HUES48 (cell line): ENCODE data around the gene KAT5.
"Not testable (repeated sequence)": the region's sequence is repeated elsewhere in the genome, so short reads cannot be mapped to it uniquely, and the experiment has no call there.

Experiments
- H3K27ac ChIP-seq: one replicate; pipeline ENCODE4 v1.7.0; 2013; ENCODE audit warnings: low read depth, low read length, inconsistent platforms
- H3K27me3 ChIP-seq: 2 replicates; pipeline ENCODE4 v1.6.1; 2013; ENCODE audit warnings: mild to moderate bottlenecking, low read length; ENCODE audit not compliant: control insufficient read depth, insufficient read depth
- H3K36me3 ChIP-seq: 2 replicates; pipeline ENCODE4 v1.6.1; 2013; ENCODE audit warnings: low read length; ENCODE audit not compliant: control insufficient read depth, insufficient read depth
- H3K4me1 ChIP-seq: 2 replicates; pipeline ENCODE4 v1.6.1; 2013; ENCODE audit warnings: mild to moderate bottlenecking, low read length; ENCODE audit not compliant: control insufficient read depth, insufficient read depth
- H3K4me3 ChIP-seq: 2 replicates; pipeline ENCODE4 v1.5.1; 2013; ENCODE audit warnings: mild to moderate bottlenecking, low read depth, low read length
- H3K9ac ChIP-seq: 2 replicates; pipeline ENCODE4 v1.6.1; 2013; ENCODE audit warnings: mild to moderate bottlenecking, low read depth, low read length, moderate library complexity
- H3K9me3 ChIP-seq: 2 replicates; pipeline ENCODE4 v1.6.1; 2013; ENCODE audit warnings: low read length; ENCODE audit not compliant: control insufficient read depth, insufficient read depth

KAT5 gene

DNA sequence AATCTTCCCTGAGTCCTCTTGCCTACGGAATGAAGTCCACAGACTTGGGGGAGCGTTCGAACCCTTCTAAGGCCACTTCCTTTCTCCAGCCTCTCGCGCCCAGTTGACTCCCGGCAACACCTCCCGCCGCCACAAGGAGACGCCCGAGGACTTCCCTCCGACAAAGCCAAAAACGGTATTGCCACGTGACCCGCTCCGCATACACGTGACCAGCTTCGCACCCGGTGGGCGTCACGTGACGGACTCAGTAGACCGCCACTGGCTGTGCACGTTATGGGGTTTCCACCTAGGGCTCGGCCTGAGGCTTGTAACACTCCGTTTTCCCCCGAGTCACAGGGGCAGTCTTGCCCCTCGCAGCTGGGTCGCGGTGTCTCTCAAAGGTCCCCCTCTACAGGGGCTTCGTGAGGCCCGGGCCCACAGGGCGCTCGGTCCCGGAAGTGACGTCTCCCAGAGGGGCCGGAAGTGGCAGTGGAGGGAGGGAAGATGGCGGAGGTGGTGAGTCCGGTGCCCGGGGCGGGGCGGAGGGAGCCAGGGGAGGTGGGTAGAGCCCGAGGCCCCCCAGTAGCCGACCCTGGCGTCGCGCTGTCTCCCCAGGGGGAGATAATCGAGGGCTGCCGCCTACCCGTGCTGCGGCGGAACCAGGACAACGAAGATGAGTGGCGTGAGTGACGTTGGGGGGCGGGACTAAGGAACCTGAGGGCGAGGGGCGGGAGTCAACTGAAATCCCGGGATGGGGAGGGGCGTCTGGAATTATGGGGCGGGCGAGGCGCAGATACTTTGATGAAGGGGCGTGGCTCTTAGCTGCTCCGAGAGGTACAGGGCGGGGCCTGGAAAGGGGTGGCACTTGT lies at the start of gene KAT5:
KAT5 (plus strand) TSS at position 468 of the 848 bp plus-strand sequence; CDS start at position 484, 16 bp downstream.
- H3K27ac ChIP-seq, result peak within 1 kb of the TSS; percentile 99

DNA sequence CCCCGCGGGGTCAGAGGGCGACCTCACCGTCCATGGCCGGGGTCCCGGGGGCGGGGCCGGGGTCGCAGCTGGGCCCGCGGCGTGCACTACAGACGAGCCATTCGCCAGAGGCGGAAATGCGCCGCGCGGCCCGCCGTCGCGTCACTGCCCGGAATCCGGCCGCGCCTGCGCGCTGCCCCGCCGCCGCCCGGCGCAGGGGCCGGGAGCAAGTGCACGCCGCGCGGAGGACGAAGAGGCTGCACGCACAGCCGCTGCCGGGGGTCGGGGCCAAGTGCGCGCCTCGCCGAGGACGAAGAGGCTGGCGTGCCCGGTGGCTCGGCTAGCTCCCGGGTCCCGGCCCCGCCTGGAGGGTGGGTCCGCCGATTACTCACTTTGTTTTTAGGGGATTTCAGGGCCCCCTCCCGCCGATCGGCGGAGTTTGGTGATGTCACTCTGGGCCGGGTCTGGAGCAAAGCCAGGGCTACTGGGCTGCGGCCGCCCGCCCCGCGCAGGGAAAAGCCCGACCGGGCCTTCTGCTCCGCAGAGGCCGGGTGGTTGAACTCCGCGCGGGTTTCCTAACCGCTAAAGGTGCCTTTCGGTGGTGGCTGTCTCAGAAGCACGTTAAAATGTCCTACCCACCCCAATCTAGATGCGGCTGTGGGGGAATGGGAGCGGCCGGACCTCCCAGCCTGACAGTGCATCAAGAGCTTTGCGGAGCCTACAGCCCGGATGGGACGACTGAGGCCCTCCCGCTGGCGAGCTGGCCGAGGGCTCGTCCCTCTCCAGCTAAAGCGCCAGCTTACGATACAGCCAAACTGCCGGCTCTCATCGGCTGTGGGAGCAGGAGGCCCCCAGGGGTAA lies 49.0 kb upstream of the KAT5 start, which contains the start of gene RELA:
RELA (minus strand) TSS at position 118 of the 840 bp plus-strand sequence; CDS start at position 34, 84 bp downstream.
- Histone ChIP-seq H3K4me3 (peak within 1 kb of the TSS; percentile 90), H3K9me3 (no peaks in the 10 kb centered on the region), H3K4me1 (0 out of 2 replicates have a peak, but pooled peaks cover 3% of the 10 kb centered on the region), H3K27ac (peak within 1 kb of the TSS; percentile 98), H3K36me3 (peaks cover 33% of the 10 kb centered on the region), H3K9ac (peak within 1 kb of the TSS; percentile 80), H3K27me3 (no peaks in the 10 kb centered on the region)

More for the DNA sequence above, at the start of gene KAT5:
- H3K9me3 ChIP-seq, result no peaks in the 10 kb centered on the region
- no peaks in the 10 kb centered on the region for H3K27me3 ChIP-seq
- peak within 1 kb of the TSS; percentile 92 for H3K4me3 ChIP-seq
- peak within 1 kb of the TSS; percentile 96 for H3K9ac ChIP-seq
- peaks cover 40% of the 10 kb centered on the region for H3K36me3 ChIP-seq
- H3K4me1 ChIP-seq, result no peaks in the 10 kb centered on the region

DNA sequence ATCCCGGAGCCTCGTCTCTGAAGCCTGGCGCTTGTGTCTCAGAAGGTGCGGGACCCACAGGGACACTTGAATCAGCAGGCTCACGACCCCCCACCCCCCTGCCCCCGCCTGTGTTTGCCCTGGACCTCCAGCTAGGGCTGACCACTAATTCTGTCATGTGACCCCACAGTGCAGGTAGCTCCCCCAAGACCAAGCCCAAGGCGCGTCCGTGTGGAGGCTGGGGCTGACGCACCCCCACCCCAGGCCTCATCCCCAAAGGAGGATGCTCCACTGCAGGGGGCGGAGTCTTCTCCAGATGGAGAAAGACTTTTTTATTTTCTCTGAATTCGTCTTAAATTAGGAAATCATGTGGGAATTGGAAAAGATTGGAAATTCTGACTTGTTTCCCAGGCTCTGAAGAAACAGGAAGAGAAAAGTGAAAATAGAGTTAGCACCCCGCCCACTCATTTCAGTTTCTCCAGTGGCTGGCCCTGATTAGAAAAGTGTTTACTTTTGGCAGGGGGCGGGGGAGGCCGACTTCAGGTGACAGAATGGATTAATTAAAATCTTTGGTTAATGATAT lies 48.3 kb upstream of the KAT5 start:
- peak overlapping the region; percentile 80; the same call in 1 of the 2 replicates for H3K9ac ChIP-seq
- H3K36me3 ChIP-seq, result peaks cover 26% of the 10 kb centered on the region
- 0 out of 2 replicates have a peak, but pooled peaks cover 3% of the 10 kb centered on the region for H3K4me1 ChIP-seq
- H3K27me3 ChIP-seq, result no peaks in the 10 kb centered on the region
- H3K27ac ChIP-seq, result peak overlapping the region; percentile 98
- H3K9me3 ChIP-seq, result no peaks in the 10 kb centered on the region
- H3K4me3 ChIP-seq, result peak overlapping the region; percentile 90

DNA sequence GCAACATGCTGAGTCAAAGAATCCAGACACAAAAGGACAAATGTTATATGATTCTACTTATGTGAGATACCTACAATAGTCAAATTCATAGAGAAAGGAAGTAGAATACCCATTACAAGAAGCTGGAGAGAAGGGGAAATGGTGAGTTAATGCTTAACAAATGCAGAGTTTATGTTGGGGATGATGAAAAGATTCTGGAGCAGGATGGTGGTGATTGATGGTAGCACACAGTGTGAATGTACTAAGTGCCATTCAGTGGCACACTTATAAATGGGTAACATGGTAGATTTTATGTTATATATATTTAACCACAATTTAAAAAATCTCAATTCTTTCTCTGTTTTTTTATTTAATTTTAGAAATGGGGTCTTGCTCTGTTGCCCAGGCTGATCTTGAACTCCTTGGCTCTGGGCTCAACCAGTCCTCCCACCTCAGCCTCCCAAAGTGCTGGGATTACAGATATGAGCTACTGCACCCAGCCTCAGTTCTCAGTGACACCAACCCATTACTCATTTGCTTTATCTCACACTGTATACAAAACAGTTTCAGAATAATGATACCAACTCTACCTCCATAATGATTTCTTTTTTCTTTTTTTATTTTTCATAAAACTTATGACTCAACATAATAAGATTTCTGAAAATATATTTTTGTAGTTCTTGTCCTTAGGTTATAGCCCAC lies 39.7 kb upstream of the KAT5 start:
- H3K27me3 ChIP-seq, result no peaks in the 10 kb centered on the region
- no peak overlapping the region for H3K27ac ChIP-seq
- H3K4me3 ChIP-seq, result no peak overlapping the region
- no peak overlapping the region for H3K9ac ChIP-seq
- no peaks in the 10 kb centered on the region for H3K9me3 ChIP-seq
- no peaks in the 10 kb centered on the region for H3K4me1 ChIP-seq
- no peaks in the 10 kb centered on the region for H3K36me3 ChIP-seq

DNA sequence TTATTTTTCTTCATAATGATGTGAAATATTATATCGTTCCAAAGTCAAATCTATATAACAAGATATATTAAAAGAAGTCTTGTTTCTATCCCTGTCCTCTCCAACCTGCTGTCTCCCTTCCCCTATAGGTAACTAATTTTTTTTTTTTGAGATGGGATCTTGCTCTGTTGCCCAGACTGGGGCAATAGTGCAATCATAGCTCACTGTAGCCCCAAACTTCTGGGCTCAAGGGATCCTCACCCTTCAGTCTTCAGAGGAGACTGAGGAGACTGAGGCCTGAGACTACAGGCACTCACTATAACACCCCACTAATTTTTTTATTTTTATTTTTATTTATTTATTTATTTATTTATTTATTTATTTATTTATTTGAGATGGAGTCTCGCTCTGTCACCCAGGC lies 39.1 kb upstream of the KAT5 start:
- H3K27ac ChIP-seq, result no peak overlapping the region
- no peaks in the 10 kb centered on the region for H3K9me3 ChIP-seq
- no peak overlapping the region for H3K4me3 ChIP-seq
- H3K36me3 ChIP-seq, result no peaks in the 10 kb centered on the region
- no peaks in the 10 kb centered on the region for H3K27me3 ChIP-seq
- no peak overlapping the region for H3K9ac ChIP-seq
- no peaks in the 10 kb centered on the region for H3K4me1 ChIP-seq

DNA sequence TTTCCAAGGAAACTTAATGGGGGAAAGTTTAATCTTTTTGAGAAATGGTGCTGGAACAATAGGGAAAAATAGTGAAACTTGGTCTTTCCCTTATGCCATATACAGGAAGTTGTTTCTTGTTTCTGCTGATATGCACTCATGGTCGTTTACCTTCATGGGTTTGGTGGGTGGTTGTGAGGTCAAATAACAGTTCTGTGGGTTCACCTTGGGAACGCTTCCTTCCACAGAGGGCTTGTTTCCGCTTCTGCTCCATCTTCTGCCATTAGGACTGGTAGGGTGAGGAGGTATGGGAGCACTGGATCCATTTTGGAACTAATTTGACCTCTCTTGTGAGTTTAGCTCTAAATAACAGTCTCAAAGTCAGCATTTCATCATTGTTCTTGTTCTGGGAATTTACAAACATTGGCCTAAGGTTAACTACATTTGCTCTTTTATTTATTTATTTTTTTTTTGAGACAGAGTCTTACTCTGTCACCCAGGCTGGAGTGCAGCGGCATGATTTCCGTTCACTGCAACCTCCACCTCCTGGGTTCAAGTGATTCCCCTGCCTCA lies 31.8 kb upstream of the KAT5 start:
- Histone ChIP-seq H3K27me3 (no peaks in the 10 kb centered on the region), H3K9me3 (no peaks in the 10 kb centered on the region), H3K36me3 (no peaks in the 10 kb centered on the region), H3K4me3 (no peak overlapping the region), H3K4me1 (no peaks in the 10 kb centered on the region), H3K27ac (no peak overlapping the region), H3K9ac (no peak overlapping the region)

DNA sequence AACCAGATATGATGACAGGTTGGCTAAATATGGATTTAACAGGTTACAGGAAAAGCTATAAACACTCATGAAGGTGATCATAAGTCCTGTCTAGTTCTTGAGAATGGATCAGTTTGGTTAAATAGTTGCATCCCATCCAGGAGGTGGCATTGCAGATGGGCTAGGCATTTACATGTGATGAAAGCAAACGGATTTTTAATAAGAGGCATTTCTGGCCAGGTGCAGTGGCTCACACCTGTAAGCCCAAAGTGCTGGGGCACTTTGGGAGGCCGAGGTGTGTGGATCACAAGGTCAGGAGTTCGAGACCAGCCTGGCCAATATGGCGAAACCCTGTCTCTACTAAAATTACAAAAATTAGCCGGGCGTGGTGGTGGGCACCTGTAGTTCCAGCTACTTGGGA lies 28.6 kb upstream of the KAT5 start:
- H3K36me3 ChIP-seq, H3K4me1 ChIP-seq, H3K4me3 ChIP-seq, H3K27me3 ChIP-seq, H3K9ac ChIP-seq, H3K9me3 ChIP-seq, H3K27ac ChIP-seq: not testable (repeated sequence)

DNA sequence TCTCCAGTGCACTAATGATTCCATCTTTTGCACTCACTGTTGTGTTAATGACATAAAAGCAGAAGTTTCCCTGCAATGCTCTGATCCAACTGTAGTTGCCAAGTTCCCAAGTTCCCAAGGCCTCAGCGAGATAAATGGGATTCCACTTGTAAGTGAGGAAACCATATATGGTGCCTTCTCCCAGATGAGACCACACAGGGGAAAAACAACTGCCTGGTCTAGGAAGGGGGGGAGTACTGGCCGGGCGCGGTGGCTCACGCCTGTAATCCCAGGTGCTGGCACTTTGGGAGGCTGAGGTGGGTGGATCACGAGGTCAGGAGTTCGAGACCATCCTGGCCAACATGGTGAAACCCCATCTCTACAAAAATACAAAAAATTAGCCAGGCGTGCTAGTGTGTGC lies 26.1 kb upstream of the KAT5 start:
- Histone ChIP-seq H3K4me3 (no peak overlapping the region), H3K27me3 (no peaks in the 10 kb centered on the region), H3K4me1 (peaks cover 3% of the 10 kb centered on the region; the same call in 1 of the 2 replicates), H3K27ac (no peak overlapping the region), H3K9me3 (no peaks in the 10 kb centered on the region), H3K36me3 (no peaks in the 10 kb centered on the region), H3K9ac (no peak overlapping the region)

DNA sequence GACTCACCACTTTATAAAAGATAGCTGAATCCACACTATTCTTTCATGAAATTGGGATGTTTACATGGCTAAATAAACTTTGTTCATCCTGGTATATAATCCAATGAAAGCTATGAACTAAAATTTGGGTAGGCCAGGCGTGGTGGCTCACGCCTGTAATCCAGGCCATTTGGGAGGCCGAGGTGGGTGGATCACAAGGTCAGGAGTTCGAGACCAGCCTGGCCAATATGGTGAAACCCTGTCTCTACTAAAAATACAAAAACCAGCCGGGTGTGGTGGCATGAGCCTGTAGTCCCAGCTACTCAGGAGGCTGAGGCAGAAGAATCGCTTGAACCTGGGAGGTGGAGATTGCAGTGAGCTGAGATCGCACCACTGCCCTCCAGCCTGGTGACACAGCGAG lies 20.2 kb upstream of the KAT5 start:
- H3K4me1 ChIP-seq, H3K9ac ChIP-seq, H3K4me3 ChIP-seq, H3K27ac ChIP-seq, H3K27me3 ChIP-seq, H3K9me3 ChIP-seq, H3K36me3 ChIP-seq: not testable (repeated sequence)

DNA sequence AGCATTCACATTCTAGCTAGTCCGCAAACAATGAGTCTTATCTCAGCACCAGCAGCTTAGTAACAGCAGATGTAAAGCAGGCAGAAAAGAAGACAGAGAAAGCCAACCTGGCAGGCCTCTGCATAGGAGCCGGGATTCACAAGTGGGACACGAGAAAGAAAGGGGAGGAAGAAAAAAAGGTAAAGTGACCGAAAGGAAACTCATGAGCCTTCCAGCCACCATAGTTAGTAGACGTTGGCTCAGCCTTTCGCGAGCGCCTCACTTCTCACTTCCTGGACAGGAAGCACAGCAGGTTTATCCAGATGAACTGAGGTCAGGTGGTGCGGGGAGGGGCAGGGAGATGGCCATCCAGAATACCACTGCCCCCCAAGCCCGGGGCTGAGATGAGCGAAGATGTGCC lies 19.7 kb upstream of the KAT5 start:
- no peaks in the 10 kb centered on the region; the same call in 1 of the 2 replicates for H3K4me1 ChIP-seq
- H3K9ac ChIP-seq, result no peak overlapping the region
- no peaks in the 10 kb centered on the region for H3K27me3 ChIP-seq
- H3K9me3 ChIP-seq, result no peaks in the 10 kb centered on the region
- no peaks in the 10 kb centered on the region for H3K36me3 ChIP-seq
- H3K4me3 ChIP-seq, result no peak overlapping the region
- no peak overlapping the region for H3K27ac ChIP-seq
